GM18520 (cell line): Measurements from ENCODE around the gene IL25.
"Not testable (repeated sequence)": the region's sequence is repeated elsewhere in the genome, so short reads cannot be mapped to it uniquely, and the experiment has no call there.

Experiments
- ATAC-seq: cut with Tn5 transposase; IDR thresholded peaks from one replicate; pipeline ENCODE4 v1.9.1; 2021; ENCODE audit not compliant: unreplicated experiment

IL25 gene

GRCh38 chr14:23387916-23388882 is 15.6 kb downstream of the IL25 start:
- no peak for ATAC-seq

- ATAC-seq, result no peak
Measured at GRCh38 chr14:23388996-23389395, 16.4 kb downstream of the IL25 start.

GRCh38 chr14:23389396-23389795 is 16.8 kb downstream of the IL25 start:
- ATAC-seq, result no peak

- ATAC-seq, result not testable (repeated sequence)
Measured at GRCh38 chr14:23389871-23390270, 17.3 kb downstream of the IL25 start.

- no peak for ATAC-seq
Measured at GRCh38 chr14:23392613-23393012, 20.0 kb downstream of the IL25 start.

GRCh38 chr14:23396126-23396525 is 23.5 kb downstream of the IL25 start:
- no peak for ATAC-seq

GRCh38 chr14:23396781-23397407 is 24.3 kb downstream of the IL25 start:
- ATAC-seq, result no peak

- no peak for ATAC-seq
Measured at GRCh38 chr14:23398348-23398747, 25.7 kb downstream of the IL25 start.

GRCh38 chr14:23399136-23399535 is 26.5 kb downstream of the IL25 start:
- ATAC-seq, result no peak

GRCh38 chr14:23399591-23399990 is 27.0 kb downstream of the IL25 start:
- no peak for ATAC-seq

- ATAC-seq, result not testable (repeated sequence)
Measured at GRCh38 chr14:23400496-23401149, 28.0 kb downstream of the IL25 start.

GRCh38 chr14:23401291-23401690 is 28.7 kb downstream of the IL25 start:
- ATAC-seq, result no peak

GRCh38 chr14:23402296-23403138 is 29.9 kb downstream of the IL25 start:
- ATAC-seq, result no peak

GRCh38 chr14:23403139-23403438 is 30.5 kb downstream of the IL25 start:
- no peak for ATAC-seq

- no peak for ATAC-seq
Measured at GRCh38 chr14:23403908-23404307, 31.3 kb downstream of the IL25 start.

- ATAC-seq, result no peak
Measured at GRCh38 chr14:23404331-23404900, 31.8 kb downstream of the IL25 start.

GRCh38 chr14:23405096-23405495 is 32.5 kb downstream of the IL25 start:
- no peak for ATAC-seq

- no peak for ATAC-seq
Measured at GRCh38 chr14:23405516-23406025, 33.0 kb downstream of the IL25 start.

GRCh38 chr14:23406244-23406643 is 33.6 kb downstream of the IL25 start:
- ATAC-seq, result no peak

GRCh38 chr14:23406725-23407355 is 34.2 kb downstream of the IL25 start:
- no peak for ATAC-seq
